Measurements from ENCODE around the gene RASL12. TPM values are rescaled to one million over a fixed set of nuclear protein-coding genes. Genes with fewer than 3 reads are reported as not detected.

RASL12 gene
- total RNA-seq, 1 donor from 2014 or later, result 5.8 TPM

DNA sequence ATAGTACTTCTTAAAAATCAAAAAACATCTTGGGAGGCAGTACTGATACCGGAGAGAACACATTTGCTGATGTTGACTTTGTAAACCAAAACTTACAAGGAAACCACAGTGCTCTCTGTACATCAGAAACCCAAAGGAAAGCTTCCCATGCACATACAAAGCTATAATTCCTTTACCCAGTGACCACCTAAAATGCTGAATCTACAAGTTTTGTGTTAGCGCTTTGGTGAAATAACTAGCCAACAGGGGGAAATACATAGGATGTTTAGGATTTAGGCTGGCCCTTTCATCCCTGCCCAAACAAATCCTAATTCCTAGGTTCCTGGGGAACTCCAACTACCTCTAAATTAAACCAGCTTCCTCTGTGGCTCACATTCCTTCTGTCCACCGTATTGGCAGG is 62.8 kb downstream of the RASL12 start:
- Histone ChIP-seq H3K4me3 (no peak overlapping the region), H3K36me3 (no peaks in the 10 kb centered on the region), H3K4me2 (no peak overlapping the region), H3K9me3 (ENCODE audit: low read depth) (no peaks in the 10 kb centered on the region), H3K9ac (no peak overlapping the region), H3K27me3 (no peaks in the 10 kb centered on the region), H3F3A (ENCODE audit: low read depth) (peaks cover 14% of the 10 kb centered on the region), H3K27ac (no peak overlapping the region), H2AFZ (replicated peaks) (no peak overlapping the region), H4K20me1 (ENCODE audit: low read depth) (no peaks in the 10 kb centered on the region), H3K79me2 (ENCODE audit: low read depth) (no peaks in the 10 kb centered on the region), H3K4me1 (peaks cover 6% of the 10 kb centered on the region)
- Mint-ChIP-seq H3K27me3 (ENCODE audit: insufficient read depth, low read depth) (no peaks in the 10 kb centered on the region), H3K27ac (no peak overlapping the region), H3K4me3 (no peak overlapping the region), H3K36me3 (peaks cover 23% of the 10 kb centered on the region), H3K9me3 (no peaks in the 10 kb centered on the region), H3K4me1 (no peaks in the 10 kb centered on the region)
- no peak for DNase-seq (ENCODE audit: low spot score)
- TF ChIP-seq EZH2phosphoT487 (IDR thresholded peaks at IDR 0.05), result no peak
- no peak for TF ChIP-seq EZH2 (IDR thresholded peaks at IDR 0.05)
- TF ChIP-seq, protein P1, sequence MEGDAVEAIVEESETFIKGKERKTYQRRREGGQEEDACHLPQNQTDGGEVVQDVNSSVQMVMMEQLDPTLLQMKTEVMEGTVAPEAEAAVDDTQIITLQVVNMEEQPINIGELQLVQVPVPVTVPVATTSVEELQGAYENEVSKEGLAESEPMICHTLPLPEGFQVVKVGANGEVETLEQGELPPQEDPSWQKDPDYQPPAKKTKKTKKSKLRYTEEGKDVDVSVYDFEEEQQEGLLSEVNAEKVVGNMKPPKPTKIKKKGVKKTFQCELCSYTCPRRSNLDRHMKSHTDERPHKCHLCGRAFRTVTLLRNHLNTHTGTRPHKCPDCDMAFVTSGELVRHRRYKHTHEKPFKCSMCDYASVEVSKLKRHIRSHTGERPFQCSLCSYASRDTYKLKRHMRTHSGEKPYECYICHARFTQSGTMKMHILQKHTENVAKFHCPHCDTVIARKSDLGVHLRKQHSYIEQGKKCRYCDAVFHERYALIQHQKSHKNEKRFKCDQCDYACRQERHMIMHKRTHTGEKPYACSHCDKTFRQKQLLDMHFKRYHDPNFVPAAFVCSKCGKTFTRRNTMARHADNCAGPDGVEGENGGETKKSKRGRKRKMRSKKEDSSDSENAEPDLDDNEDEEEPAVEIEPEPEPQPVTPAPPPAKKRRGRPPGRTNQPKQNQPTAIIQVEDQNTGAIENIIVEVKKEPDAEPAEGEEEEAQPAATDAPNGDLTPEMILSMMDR (IDR thresholded peaks at IDR 0.05), result no peak

Small RNAs within 50 kb of the gene (small RNA-seq; reads per million reads assigned to genes)
- gene AC013553.1, result not detected

Other genes starting within 250 kb of the RASL12 start
- gene PIF1, start 242.3 kb downstream of the RASL12 start, total RNA-seq (ENCODE audit: low replicate concordance), result 50.8 and 111 TPM in 2 replicates
- 7.7 and 15.7 TPM in 2 replicates for gene PLEKHO2, start 226.1 kb downstream of the RASL12 start, total RNA-seq (ENCODE audit: low replicate concordance)
- gene ANKDD1A, start 156.1 kb downstream of the RASL12 start, total RNA-seq (ENCODE audit: low replicate concordance), result 6.1 and 7.1 TPM in 2 replicates
- gene SPG21, start 78.1 kb downstream of the RASL12 start, total RNA-seq (ENCODE audit: low replicate concordance), result 84.4 and 109 TPM in 2 replicates
- 22.2 and 30.3 TPM in 2 replicates for gene MTFMT, start 38.4 kb downstream of the RASL12 start, total RNA-seq (ENCODE audit: low replicate concordance)
- not detected in 2 replicates for gene SLC51B, start 22.6 kb downstream of the RASL12 start, total RNA-seq (ENCODE audit: low replicate concordance)
- gene KBTBD13, start 8.8 kb upstream of the RASL12 start, total RNA-seq (ENCODE audit: low replicate concordance), result not detected in 2 replicates
- 0.39 and 1.1 TPM in 2 replicates for gene UBAP1L, start 47.2 kb upstream of the RASL12 start, total RNA-seq (ENCODE audit: low replicate concordance)
- 24.7 and 26.2 TPM in 2 replicates for gene PDCD7, start 65.8 kb upstream of the RASL12 start, total RNA-seq (ENCODE audit: low replicate concordance)
- gene CLPX, start 117.4 kb upstream of the RASL12 start, total RNA-seq (ENCODE audit: low replicate concordance), result 31.5 and 72.6 TPM in 2 replicates
- gene CILP, start 143.5 kb upstream of the RASL12 start, total RNA-seq (ENCODE audit: low replicate concordance), result 0.22 TPM in 1 of 2 replicates, not detected in the other
- gene PARP16, start 218.9 kb upstream of the RASL12 start, total RNA-seq (ENCODE audit: low replicate concordance), result 5.7 and 9.4 TPM in 2 replicates
- gene RNU5A-1, start 228.1 kb upstream of the RASL12 start, total RNA-seq (ENCODE audit: low replicate concordance), result not detected in 2 replicates
- not detected in 2 replicates for gene RNU5B-1, start 236.7 kb upstream of the RASL12 start, total RNA-seq (ENCODE audit: low replicate concordance)